ENCODE measurements around the gene DPP8.

DPP8 gene

DNA sequence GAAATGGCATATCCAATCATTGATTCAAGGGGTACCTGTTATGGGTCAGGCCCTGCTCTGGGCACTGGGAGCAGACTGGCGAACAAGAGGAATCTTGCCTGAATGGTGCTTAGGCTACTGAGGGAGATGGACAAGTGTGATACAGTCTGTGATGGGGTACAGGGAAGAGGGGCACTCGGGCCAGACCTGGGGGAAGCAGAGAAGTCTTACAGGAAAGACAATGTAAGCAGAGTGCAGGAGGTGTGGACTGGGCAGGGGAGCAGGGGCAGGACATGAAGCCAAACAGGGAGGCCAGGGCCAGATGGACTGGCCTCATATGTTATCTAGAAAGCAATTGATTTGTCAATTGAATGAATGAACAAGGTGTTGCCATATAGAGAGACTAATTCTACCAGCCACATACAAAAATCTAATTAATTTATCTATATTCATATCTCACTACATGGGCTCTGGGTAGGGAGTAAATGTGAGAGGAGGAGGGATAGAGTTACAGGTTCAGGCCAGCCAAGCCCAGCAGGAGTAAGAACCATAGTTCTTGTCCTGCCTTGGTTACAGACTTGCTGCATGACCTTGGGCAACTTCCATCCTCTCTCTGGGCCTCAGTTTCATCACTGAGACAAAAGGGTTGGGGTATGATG lies 91.2 kb downstream of the DPP8 start:
- in situ Hi-C loops (cut with HindIII; ENCODE audit: low sequenced_read_pairs), result no loop called here

DNA sequence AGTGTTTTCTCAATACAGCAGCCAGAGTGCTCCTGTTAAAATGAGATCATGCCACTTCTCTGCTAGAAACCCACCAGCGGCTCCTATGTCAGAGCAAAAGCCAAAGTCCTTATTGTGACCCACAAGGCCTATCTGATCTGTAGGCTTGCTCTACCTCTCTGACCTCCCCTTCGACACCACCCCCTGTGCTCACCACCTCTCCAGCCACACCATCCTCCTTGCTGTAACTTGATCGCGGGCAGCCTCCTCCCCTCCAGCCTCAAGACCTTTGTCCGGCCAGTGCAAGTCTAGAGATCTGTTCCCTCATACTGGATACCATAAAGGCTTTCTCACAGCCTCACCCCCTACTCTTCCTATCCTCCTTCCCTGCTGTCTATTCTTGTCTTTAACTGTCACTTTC lies 92.8 kb downstream of the DPP8 start:
- in situ Hi-C loops (cut with HindIII; ENCODE audit: low sequenced_read_pairs), result no loop called here

DNA sequence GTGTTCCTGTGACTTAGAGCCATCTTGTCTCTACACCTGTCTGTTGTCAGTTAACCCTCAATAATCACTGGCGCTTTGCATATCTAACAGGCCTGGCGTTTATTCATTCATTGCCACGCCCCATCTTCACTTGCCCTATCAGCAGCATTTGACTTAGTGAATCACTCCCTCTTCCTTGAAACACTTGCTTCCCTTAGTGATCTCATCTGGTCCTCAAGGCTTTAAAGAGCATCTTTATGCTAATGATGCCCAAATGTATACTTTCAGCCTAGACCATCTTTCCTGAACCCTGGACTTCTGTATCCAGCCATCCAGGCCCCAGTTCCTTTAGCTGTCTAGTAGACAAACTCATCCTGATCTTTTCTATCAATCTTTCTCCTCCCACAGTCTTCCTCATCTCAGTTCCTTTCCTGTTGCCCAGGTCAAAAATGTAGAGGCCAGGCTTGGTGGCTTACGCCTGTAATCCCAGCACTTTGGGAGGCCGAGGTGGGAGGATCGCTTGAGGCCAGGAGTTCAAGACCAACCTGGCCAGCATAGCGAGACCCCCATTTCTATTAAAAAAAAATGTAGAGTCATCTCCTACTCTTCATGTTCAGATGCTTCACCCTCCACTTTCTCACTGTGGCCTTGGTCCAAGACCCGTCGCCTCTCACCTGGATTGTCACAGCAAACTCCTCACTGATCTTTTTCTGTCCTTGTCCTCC lies 93.4 kb downstream of the DPP8 start:
- in situ Hi-C loops (cut with HindIII; ENCODE audit: low sequenced_read_pairs), result no loop called here

DNA sequence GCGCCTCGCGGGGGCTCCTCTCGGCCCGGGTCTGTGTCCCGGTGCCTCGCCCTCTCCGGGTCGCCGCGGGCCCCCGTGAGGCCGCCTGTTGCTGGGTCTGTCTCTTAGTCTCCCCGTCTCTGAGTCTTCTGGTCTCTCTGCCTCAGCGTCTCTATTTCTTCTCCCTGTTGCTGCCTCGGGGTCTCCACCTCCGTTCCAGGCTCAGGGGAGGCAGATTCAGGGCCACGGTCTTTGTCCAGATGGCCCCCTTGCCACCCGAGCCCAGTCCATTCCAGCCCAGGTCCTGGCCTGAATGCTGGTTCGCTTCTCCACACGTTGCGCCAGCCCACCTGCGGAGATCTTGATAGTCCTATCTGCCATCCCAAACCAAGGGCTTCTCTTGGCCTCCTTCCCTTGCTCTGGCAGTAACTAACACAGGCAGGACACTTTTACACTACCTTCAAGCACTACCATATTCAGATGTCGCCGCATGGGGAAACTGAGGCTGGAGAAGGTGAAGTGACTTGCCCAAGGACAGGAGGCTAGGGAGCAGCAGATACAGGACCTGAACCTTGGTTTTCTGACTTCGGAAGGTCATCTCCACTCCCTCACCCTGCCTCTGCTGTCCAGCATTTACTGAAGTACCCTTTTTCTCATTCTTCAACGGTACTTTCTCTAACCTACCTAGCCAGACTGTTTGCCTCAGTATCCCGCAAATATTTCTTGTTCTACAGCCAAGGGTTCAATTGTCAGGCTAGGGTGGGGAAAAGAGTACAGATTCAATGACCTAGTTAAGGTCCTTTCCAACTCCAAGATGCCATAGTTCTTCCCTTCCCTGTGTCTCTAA lies 94.1 kb downstream of the DPP8 start:
- in situ Hi-C loops (cut with HindIII; ENCODE audit: low sequenced_read_pairs), result no loop called here

DNA sequence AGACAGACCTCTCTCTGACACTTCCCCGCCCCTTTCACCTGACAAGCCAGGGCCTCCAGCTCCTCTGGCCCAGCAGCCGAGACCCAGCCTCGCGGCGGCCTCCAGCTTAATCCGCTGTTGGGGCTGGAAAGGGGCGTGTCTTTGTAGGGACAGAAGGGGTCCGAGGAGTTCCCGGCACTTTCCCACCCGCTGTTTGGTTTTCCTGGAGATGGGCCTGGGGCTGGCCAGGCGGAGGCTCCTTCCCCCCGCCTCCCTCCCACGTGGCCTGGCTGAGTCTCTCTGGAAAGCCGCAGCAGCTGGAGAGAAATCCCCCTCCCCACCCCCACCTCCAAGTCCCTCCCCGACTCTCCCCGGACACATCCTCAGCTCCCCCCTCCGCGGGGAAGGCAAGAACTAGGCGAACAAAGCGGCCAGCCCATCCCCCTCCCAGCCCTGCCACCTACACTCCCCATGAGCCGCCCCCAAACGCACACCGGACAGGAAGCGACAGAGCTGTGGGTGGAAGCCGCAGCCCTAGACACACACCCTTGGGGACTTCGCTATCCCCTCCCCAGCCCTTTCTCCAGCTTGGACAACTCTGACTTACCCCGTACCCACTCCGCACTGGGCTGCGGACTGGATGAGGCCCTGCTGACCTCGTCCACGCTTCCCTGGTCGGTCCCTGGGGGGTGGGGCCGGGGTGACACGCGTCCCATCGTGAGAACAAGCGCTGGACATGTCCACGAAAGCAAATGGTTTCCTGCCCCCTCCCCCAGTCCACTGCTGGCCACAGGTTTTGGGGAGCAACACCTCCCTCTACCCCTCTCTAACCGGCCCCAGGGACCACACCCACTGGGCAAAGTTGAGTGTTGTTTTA lies 95.9 kb downstream of the DPP8 start:
- in situ Hi-C loops (cut with HindIII; ENCODE audit: low sequenced_read_pairs), result no loop called here

DNA sequence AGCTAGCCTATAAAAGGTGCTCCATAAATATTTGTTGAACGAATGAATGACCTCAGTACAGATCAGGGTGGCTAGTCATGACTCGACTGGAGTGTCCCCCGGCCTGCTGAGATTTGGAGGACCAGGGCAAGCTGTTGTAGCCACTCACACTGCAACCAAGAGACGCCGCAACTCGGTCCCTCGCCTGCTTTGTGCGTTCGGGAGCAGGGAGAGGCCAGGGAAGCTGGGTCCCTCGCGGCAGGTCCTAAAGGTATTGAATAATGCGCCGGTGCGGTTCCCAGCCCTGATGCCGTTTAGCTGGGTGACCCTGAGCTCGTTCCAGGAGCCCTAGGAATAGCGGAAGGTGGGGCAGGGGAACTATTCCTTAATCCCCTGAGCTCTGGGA lies 96.5 kb downstream of the DPP8 start:
- in situ Hi-C loops (cut with HindIII; ENCODE audit: low sequenced_read_pairs), result no loop called here

DNA sequence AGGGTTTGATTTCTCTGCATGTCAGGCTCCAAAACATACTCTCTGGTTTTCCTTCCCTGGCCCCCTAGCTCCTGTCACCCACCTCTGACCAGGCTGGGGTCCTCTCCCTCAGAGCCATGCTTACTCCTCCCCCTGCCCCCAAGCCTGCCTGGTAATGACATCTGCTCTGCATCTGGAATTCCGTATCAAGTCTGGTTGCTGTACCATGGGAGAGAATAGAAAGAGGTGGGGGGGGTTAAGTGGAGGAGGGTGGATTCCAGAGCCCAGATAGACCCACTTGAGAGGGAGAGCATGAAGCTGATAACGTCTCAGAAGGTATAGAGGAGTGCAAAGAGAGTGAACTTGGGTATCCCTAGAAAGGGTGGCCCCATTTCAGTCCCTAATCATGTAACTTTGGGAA lies 98.9 kb downstream of the DPP8 start:
- in situ Hi-C loops (cut with HindIII; ENCODE audit: low sequenced_read_pairs), result no loop called here

DNA sequence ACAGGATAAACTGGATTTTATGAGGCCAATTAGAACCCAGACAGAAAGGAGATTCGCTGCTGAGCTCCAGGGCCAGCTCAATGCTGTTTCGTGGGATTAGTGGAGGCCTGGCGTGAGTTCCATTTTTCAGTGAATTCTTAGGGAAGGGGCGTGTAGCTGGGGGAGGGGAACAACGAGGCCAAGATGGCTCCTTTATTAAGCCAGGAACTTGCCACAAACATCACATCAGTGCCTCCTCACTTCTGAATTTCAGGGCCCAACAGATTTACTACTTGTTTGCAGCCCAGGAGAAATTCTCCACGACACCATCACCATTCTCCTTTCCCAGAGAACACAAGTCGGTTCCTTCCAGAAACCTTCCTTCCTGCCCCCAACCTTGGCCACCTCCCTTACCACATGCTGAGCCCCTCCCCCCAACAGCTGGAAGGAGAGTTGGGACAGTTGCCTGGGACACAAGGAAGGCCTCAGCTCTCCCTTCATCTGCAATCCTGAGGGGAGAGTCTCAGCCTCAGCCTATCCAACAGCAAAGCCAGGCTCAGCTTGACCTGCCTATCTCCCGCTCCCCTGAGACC lies 100.6 kb downstream of the DPP8 start:
- in situ Hi-C loops (cut with HindIII; ENCODE audit: low sequenced_read_pairs), result no loop called here

DNA sequence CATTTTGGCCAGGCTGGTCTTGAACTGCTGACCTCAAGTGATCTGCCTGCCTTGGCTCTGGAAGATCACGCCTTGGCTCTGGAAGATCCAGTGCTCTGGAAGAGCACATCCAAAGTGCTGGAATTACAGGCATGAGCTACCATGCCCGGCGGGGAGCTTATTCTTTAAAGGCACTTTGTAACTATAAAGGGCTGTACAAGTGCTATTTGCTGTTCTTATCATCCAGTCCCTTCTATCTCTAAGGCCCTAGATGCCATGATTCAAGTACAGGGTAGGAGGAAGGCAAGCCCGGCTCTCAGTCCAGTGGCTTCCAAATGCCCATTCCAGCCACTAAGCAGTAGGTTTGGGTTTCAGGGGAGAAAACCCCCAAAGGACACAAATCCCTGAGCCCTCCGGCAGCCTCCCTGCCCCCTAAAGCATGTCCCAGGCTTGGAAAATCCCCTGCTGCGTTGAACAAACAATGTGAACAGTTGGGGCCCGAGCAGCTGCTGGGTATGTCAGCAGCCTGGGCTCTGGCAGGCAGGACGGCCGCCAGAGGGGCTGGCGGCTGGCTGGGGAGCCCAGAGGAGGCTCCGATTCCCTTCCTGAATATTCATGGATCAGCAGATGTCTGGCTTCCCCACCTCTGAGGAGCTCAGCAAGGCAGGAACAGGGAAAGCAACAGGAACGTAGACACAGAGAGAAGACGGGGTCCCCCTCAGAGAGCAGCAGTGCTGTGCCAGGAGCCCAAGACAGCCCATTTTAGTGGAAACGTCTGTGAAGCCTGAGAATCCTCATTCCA lies 102.5 kb downstream of the DPP8 start:
- in situ Hi-C loops (cut with HindIII; ENCODE audit: low sequenced_read_pairs), result no loop called here

DNA sequence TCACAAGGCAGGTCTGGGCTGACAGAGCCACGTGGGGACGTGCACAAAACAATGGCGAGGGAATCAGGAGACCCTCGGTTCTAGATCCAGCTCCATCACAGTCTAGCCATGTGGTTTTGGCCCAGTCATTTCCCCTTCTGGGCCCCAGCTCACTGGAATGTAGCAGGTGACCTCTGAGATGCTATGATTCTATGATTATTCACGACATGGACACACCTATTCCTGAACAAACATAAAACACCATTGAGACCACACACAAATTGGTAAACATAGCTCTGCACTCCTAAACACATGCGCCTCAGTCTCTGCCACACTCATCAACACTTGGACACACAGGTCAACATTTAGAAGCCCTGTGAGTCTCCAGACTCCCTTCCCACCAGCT lies 103.7 kb downstream of the DPP8 start:
- in situ Hi-C loops (cut with HindIII; ENCODE audit: low sequenced_read_pairs), result no loop called here

DNA sequence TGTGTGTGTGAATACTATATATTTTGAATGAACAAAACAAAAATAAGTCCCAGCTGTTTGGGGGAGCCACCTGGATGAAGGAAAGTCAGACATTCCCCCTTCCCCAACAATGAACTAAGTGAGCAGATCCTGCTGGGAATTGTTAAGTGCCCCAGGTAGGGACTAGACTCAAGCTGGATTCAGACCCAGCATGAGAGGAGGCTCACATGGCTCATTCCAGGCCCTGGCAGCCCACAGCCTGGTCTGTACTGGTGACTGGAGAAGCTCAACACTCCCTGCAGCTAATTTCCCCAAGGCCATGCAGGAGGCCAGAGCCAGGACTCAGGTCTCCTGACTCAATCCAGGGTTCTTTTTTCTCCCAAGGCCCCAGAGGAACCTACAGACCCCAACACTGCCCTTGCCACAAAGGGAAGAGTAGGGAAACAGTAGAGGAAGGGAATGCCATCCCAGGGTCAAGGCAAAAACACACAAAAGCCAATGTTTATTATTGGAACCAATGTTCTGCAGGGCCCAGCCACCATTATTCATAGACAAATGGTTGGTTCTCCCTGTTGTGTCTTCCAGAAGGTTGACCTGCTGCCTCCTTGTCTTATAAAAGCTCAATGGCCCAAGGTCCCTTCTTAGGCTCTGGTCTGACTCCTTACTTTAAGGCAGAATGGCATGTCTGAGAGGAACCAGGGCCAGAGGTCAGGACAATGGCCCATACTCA lies 104.3 kb downstream of the DPP8 start:
- in situ Hi-C loops (cut with HindIII; ENCODE audit: low sequenced_read_pairs), result no loop called here

DNA sequence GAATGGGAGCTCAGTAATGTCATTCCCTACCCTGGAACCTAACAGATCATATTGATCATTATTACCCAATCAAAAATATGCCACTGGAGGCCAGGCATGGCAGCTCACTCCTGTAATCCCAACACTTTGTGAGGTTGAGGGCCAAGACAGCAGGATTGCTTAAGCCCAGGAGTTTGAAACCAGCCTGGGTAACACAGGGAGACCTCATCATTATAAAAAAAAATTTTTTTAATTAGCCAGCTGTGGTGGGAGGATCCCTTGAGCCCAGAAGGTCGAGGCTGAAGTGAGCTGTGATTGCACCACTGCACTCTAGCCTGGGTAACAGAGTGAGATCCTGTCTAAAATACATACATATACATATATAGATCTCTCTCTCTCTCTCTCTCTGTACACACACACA lies 104.9 kb downstream of the DPP8 start:
- in situ Hi-C loops (cut with HindIII; ENCODE audit: low sequenced_read_pairs), result no loop called here

DNA sequence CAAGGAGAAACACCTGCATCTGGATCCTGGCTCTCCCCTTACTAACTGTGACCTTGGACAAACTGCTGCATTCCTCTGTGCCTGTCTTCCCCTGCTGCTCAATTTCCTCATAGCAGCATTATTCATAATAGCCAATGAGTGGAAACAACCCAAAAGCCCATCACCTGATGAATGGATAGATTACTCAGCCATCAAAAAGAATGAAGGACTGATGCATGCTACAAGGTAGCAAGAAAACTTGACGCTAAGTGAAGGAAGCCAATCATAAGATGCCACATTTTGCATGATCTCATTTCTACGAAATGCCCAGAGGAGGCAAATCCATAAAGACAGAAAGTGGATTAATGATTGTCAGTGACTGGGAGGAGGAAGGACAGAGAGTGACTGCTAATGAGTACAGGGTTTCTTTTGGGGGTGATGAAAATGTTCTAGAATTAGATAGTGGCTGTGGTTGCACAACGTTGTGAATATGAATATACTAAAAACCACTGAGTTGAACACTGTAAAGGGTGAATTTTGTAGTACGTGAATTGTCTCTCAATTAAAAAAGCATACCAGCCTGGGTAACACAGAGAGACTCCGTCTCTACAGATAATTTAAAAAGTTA lies 105.9 kb downstream of the DPP8 start:
- in situ Hi-C loops (cut with HindIII; ENCODE audit: low sequenced_read_pairs), result no loop called here

DNA sequence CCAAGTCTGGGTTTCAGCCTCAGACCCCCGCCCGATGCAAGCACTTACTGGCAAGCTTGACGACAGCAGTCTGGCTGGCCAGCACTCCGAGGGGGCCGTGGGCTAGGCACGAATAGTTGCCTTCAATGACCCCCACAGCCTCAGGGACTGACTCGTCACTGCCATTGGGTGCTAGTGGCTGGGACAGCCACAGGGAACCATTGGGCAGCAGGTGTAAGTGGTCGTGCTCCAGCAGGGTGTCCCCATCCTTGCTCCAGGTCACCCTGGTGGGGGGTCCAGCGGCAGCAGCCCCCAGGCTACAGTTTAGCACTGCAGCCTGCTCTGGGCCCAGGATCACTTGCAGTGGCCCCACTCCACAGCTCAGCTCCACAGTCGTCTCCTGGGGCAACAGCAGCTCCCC lies 106.5 kb downstream of the DPP8 start:
- in situ Hi-C loops (cut with HindIII; ENCODE audit: low sequenced_read_pairs), result no loop called here

DNA sequence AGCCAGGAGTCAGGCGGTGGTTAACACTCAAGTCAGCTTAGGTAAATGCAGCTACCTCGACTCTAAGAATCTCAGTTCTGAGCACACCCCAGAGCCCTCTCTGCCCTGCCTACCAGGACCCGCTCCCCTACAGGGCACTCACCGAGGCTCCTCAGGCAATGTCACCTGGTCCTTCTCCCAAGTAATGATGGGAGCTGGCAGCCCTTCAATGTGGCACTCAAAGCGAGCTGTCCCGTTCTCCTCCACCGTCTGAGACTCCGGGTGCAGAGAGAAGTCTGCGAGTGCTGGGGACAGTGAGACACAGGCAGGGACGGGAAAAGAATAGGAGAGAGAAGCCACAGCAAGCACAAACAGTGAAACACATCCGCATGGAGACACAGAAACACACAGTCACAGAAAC lies 107.5 kb downstream of the DPP8 start:
- in situ Hi-C loops (cut with HindIII; ENCODE audit: low sequenced_read_pairs), result no loop called here

DNA sequence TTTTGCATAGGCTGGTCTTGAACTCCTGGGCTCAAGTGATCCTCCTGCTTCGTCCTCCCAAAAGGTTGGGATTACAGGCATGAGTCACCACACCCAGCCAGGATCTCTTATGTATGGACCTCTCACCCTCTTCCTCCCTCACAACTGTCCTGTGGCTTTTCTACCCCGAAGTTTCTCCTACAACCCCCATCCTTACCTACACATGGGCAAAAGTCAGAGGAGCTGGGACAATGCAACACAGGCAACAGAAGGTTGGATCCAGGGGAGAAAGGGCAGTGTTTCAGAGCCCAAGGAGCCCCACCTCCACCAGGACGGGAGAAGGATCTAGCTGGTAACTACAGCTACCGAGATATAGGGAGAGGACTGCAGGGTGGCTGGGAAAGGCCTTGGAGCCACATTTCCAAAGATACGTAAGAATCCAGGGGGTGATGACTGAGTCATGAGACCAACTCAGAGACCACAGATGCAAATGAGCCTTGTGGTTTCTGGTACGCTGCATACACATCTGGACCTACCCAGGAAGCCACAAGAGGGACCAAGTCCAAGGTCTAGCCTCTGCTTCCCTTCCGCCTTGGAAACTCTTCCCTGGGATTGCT lies 108.4 kb downstream of the DPP8 start:
- in situ Hi-C loops (cut with HindIII; ENCODE audit: low sequenced_read_pairs), result no loop called here

DNA sequence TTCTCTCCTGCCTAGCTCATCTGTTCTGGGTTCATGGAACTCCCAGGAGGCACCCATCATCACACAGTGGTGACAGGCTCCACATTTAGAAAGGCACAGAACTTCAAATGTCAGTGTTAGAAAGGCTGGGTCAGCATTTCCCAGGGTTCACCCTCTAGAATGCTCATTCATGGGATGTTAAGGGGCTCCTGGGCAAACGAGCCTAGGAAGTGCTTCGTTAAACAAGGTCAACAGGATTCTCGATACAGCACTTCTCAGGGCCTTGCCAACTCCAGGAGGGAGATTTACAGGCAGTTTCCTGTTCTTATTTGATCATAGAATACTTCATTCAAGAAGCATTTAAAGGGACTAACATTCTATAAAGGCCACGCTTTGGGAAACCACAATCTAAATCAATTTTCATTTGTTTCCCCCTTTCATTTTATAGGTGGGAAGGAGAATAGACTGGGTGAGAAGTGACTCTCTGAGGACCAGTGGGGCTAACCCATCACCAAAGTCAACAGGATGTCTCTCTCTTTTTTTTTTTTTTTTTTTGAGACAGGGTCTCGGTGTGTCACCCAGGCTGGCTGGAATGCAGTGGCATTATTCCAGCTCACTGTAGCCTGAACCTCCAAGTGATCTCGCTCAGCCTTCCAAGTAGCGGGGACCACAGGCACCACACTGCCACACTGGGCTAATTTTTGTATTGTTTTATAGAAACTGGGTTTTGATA lies 109.0 kb downstream of the DPP8 start:
- in situ Hi-C loops (cut with HindIII; ENCODE audit: low sequenced_read_pairs), result no loop called here

DNA sequence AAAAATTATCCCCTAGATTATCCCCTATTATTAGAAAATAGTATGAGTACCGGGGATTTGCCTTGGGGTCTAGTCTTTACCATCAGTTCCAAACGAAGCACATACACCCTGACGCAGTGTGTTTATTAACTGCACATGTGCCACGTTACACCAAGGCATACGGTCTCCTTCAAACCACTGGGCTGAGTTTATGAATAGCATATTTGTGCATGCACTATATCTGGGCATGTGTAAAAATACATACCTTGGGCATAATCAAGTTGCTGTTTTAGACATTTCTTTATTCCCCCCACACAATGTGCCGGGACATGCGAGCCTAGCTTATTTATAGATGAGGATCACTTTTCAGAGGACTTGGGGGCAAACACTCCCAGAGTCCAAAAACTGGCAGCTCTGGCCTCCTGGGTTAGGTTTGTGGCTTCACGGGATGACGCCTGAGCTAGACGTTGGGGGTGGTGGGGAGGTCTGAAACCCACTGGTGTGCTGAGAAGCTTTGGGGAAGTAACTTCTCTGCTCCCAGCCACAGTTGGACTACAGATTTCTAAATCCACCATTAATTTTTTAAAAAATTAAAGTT lies 111.0 kb downstream of the DPP8 start:
- in situ Hi-C loops (cut with HindIII; ENCODE audit: low sequenced_read_pairs), result no loop called here

All from endothelial cell of hepatic sinusoid (primary cell).